GM12801 (cell line): Measurements from ENCODE around the gene NAP1L3.

Experiments used
- TF ChIP-seq, protein P1 (sequence below): IDR thresholded peaks from one replicate; pipeline ENCODE4 v1.5.1; 2011; ENCODE audit warnings: control low read depth; ENCODE audit not compliant: insufficient read length; ENCODE audit errors: extremely low read depth

Gene NAP1L3

DNA sequence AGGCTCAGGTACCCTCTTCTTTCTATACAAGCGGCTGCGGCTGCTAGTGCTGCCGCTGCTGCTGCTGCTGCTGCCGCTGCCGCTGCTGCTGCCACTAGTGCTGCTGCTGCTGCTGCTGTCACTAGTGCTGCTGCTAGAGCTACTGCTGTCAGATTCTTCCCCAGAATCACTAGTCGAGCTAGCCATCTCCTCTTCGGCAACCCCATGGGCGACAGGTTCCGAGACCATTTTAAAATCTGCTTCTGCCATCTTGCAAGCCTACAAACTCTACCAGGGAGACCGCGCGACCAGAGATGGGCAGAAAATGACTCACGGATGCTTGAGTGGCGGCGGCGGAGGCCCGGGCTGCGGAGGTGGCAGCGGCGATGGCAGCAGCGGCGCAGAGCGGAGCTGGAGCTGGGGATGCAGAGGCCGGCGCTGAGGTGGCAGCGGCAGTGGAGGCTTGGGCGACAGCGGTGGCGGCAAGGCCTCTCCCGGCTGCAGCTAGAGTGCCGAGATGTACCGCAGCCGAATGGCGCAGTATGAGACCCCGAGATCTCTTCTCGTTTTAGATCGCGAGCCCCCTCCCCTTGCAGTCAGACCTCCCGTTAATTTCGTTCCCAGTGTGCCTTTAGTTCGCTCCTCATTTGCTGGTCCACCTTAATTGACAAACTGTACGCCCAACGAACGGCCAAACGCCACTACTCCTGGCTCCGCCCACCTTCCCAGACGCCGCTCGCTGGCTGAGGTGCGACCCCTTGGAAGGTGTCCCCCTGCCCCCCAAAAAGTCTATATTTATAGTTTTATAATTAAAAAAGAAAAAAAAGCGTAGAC is at the start of gene NAP1L3:
Gene NAP1L3, minus strand, starts transcription at position 523 of the 813 bp plus-strand sequence. Its CDS starts 274 bp downstream, at position 249.
- TF ChIP-seq, protein P1, sequence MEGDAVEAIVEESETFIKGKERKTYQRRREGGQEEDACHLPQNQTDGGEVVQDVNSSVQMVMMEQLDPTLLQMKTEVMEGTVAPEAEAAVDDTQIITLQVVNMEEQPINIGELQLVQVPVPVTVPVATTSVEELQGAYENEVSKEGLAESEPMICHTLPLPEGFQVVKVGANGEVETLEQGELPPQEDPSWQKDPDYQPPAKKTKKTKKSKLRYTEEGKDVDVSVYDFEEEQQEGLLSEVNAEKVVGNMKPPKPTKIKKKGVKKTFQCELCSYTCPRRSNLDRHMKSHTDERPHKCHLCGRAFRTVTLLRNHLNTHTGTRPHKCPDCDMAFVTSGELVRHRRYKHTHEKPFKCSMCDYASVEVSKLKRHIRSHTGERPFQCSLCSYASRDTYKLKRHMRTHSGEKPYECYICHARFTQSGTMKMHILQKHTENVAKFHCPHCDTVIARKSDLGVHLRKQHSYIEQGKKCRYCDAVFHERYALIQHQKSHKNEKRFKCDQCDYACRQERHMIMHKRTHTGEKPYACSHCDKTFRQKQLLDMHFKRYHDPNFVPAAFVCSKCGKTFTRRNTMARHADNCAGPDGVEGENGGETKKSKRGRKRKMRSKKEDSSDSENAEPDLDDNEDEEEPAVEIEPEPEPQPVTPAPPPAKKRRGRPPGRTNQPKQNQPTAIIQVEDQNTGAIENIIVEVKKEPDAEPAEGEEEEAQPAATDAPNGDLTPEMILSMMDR: no peak

DNA sequence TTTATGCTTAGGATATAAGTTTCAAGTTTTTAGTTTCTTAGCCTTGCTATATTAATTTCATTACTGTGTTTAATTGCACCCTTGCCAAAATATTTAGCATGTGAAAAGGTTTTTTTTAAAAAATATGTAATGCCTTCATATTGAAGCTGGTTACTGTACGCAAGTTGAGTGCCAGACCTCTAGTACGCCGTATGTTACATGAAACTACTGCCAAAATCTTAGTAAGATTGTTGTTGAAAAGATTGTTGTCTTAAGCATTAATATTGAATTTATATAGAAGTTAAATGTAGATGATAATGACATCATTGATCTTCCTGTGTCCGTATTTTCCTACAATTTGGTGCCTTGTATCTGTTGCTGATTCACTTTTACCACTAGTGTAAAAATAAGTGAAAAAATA is 37.7 kb upstream of the NAP1L3 start:
- TF ChIP-seq, protein P1: no peak

GRCh38 chrX:93703701-93704100 is 30.3 kb upstream of the NAP1L3 start:
- TF ChIP-seq, protein P1: no peak

DNA sequence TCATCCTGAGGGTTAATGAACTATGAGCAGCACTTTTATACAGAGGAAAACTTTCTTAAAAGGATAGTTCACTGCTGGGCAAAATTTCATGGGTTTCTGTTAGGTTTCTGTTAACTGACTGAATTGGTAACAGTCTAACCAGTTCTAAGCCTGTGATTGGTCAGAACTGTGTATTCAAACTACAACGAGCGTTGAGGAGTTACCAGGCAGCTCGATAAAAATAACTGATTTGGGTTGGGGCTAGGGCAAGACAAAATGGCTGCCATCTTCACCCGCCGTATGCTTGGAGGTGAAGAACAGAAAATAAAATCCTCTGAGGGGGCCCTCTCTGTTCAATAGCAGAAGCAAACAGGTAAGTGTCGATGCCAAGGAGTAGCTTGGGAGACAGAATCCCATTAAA is 22.6 kb upstream of the NAP1L3 start:
- TF ChIP-seq, protein P1: no peak

DNA sequence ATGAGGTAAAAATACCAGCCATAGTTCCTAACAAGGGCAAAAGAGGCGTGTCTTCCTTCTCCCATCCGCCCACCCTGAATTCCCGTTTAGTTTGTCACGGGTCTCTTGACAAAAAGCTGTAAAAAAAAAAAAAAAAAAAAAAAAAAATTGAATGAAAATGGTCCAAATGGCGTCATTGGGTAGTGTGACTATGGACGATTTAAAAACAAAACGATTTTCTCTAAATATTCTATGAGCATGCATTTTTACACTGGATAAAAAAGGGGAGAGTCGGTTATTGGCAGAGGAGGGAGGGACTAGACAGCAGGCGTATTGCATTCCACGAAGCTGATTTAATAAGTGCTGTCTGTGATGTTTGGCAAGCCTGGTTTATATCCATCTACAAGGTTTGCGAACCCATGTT is 492 bp upstream of the NAP1L3 start, which contains the start of gene FAM133A:
Gene FAM133A, plus strand, starts transcription at position 338 of the 403 bp plus-strand sequence. CDS start 35,214 bp downstream, outside the sequence.
- TF ChIP-seq, protein P1: no peak

DNA sequence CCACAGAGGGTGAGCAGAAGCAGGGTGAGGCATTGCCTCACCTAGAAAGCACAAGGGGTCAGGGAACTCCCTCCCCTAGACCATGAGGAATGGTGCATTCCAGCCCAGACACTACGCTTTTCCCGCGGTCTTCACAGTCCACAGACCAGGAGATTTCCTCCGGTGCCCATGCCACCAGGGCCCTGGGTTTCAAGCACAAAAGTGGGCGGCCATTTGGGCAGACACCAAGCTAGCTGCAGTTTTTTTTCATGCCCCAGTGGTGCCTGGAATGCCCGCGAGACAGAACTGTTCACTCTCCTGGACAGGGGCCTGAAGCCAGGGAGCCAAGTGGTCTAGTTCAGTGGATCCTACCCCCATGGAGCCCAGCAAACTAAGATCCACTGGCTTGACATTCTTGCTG is 12.8 kb downstream of the NAP1L3 start:
- TF ChIP-seq, protein P1: no peak

- TF ChIP-seq, protein P1: no peak
These were observed 24.0 kb downstream of the NAP1L3 start for GRCh38 chrX:93649381-93649780.
